22Rv1 (cell line): ENCODE measurements around the gene DSCAML1.

ENCODE experiments used
- H3K27ac ChIP-seq: fragments of 450-650 bp; 2 replicates; pipeline ENCODE4 v1.5.1; 2017
- ZFX ChIP-seq: fragments of 450-650 bp; IDR thresholded peaks from 2 replicates; pipeline ENCODE4 v1.6.1; 2017; ENCODE audit warnings: antibody characterized with exemption, borderline replicate concordance
- TF ChIP-seq, protein P1 (sequence below): fragments of 450-650 bp; IDR thresholded peaks from 2 replicates; pipeline ENCODE4 v1.5.1; 2017; ENCODE audit warnings: mild to moderate bottlenecking

Gene DSCAML1

DNA sequence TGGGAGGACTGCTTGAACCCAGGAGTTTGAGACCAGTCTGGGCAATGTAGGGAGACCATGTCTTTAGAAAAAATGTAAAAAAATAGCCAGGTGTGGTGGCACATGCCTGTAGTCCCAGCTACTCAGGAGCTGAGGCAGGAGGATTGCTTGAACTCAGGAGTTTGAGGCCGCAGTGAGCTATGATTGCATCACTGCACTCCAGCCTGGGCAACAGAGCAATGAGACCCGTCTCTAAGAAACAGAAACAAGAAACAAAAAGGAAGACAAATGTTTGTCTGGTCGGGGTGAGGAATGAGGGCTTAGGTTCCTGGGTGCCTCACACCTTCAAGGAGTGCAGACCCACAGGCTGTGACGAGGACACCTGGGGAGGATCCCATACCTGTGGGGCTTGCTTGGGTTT, 277.4 kb downstream of the DSCAML1 start:
- H3K27ac ChIP-seq, result no peak overlapping the region
- TF ChIP-seq ZFX, result no peak

DNA sequence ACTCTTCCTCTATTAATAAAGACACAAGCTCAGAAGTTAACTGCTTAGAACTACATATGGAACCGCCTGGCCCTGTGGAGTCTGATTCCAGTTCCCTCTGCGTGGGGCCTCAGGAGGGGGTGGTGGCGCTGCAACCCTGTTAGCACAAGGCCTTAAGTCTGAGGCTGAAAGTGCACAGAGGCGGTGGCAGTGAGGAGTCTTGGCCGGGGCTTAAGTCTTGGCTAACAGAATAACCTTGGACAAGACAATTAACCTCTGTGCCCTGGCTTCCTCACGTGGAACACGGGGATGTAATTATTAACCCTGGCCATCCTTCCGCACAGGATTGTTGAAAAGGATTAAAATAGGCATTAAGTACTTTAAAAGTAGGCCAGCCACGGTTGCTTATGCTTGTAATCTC, 277.8 kb downstream of the DSCAML1 start:
- TF ChIP-seq ZFX, result no peak
- TF ChIP-seq, protein P1, sequence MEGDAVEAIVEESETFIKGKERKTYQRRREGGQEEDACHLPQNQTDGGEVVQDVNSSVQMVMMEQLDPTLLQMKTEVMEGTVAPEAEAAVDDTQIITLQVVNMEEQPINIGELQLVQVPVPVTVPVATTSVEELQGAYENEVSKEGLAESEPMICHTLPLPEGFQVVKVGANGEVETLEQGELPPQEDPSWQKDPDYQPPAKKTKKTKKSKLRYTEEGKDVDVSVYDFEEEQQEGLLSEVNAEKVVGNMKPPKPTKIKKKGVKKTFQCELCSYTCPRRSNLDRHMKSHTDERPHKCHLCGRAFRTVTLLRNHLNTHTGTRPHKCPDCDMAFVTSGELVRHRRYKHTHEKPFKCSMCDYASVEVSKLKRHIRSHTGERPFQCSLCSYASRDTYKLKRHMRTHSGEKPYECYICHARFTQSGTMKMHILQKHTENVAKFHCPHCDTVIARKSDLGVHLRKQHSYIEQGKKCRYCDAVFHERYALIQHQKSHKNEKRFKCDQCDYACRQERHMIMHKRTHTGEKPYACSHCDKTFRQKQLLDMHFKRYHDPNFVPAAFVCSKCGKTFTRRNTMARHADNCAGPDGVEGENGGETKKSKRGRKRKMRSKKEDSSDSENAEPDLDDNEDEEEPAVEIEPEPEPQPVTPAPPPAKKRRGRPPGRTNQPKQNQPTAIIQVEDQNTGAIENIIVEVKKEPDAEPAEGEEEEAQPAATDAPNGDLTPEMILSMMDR, result no peak
- H3K27ac ChIP-seq, result no peak overlapping the region

DNA sequence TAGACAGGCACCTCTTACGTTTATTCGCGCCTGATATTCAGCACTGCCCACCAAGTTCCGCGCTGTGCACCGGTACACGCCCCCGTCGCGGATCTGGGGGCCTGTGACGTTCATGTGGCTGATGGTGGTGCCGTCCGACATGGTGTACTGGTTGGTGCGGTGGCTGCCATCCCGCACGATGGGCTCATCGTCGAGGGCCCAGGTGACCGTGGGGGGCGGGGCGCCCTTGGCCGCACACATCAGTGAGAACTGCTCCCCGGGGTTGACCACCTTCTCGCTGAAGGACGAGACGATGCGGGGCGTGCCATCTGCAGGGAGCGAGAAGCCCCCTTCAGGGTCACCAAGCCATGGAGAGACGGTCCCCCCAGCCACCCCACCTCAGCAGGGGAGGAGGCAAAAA, 278.6 kb downstream of the DSCAML1 start:
- TF ChIP-seq, protein P1, result no peak
- TF ChIP-seq ZFX, result no peak
- no peak overlapping the region for H3K27ac ChIP-seq

DNA sequence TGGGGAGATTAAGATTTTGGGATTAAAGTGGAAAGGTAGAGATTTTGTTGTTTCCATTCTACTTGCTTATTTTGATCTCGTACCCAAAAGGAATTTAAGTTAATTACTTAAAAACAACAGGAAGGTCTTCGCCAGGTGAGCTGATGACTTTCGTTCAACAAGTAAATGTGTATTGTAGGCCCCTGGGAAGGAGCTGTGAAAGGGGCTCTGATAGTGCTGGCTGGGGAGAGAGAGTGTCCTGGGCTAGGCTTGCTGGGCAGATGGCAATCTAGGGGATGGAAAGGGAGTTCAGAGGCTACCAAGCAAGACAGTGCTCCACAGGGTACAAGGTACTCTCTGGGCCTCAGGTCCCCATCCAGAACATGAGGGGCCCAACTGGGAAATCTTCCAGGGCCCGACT, 279.9 kb downstream of the DSCAML1 start:
- TF ChIP-seq, protein P1, result no peak
- no peak for TF ChIP-seq ZFX
- H3K27ac ChIP-seq, result no peak overlapping the region

DNA sequence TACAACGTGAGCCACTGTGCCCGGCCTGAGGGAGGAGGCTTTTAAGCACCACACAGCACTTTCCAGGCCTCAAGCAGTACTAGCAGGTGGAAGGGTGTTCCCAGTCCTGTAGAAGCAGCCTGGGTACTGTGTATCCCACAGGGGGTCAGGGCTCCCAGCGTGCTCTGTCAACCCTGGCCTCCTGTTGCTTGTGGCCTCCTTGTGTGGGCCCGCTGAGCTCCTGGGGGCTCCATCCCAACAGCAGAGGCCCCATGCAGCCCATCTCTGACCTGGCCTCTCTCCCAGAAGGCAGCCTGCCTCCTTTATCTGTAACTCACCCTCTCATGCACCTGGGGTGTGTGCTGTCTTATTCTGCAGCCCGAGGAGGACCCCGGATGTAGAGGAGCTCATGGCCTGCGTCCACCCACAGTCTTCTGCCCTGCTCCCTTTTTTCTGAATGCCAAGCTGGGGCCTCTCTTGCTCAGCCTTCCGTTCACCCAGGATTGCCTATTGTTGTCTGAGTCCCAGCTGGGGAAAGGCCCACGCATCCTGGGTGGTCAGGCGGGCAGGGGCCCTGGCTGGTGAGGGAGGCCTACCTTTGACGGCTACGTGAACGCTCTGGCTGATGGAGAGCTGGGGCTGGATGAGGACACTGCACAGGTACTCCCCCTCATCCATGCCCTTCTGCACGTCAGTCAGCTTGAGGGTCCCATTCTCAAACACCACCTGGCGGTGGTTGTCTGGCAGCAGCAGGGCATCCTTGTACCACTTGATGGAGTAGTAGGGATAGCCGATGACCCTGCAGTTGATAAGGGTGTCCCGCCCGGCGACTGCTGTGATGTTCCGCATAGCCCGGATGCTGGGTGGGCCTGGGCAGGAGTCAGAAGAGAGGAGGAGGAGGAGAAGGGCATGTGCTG, 280.9 kb downstream of the DSCAML1 start:
- no peak for TF ChIP-seq ZFX
- TF ChIP-seq, protein P1, result no peak

DNA sequence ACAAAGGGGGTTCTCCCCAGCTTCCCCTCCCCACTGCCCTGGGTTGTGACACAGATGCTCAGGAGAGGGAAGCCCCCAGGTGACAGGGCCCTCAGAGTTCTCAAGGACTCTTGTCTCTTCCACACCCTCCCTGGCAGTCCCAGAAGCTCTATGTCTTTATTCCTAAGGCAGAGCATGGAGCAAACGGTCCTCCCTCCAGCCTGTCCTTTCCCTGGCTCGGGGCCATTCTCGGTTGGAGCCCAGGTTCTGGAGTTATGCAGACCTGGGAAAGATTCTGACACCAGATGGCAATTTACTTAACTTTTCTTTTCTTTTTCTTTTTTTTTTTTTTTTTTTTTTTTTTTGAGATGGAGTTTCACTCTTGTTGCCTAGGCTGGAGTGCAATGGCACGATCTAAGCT, 282.8 kb downstream of the DSCAML1 start:
- TF ChIP-seq ZFX, result no peak
- TF ChIP-seq, protein P1, result no peak
- H3K27ac ChIP-seq, result no peak overlapping the region

More for the DNA sequence above, 280.9 kb downstream of the DSCAML1 start:
- H3K27ac ChIP-seq, result no peak overlapping the region

DNA sequence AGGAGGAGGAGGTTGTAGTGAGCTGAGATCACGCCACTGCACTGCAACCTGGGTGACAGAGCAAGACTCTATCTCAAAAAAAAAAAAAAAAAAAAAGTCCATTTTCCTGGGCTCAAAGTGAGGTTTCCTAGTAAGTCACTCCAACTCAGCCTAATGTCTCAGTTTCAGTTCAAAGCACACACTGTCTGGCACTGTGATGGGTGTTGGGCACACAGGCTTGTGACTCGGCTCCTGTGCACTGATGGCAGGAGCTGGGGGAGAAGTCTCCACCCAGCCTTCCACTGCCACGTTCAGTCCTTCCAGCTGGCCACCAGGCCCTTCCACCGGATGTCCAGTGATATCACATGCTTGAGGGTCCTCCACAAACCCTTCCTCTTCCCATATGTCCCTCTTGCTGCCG, 283.4 kb downstream of the DSCAML1 start:
- no peak for TF ChIP-seq ZFX
- TF ChIP-seq, protein P1, result no peak

More for the DNA sequence above, 283.4 kb downstream of the DSCAML1 start:
- H3K27ac ChIP-seq, result no peak overlapping the region
